Measurements from ENCODE around the gene CTSC. TPM values are rescaled to one million over a fixed set of nuclear protein-coding genes. Genes with fewer than 3 reads are reported as not detected.
"Not testable (repeated sequence)": the region's sequence is repeated elsewhere in the genome, so short reads cannot be mapped to it uniquely, and the experiment has no call there.

CTSC gene
- total and polyA plus RNA-seq, 7 experiments from 2014 or later, result 26.9 to 174 (median 86.6) TPM

DNA sequence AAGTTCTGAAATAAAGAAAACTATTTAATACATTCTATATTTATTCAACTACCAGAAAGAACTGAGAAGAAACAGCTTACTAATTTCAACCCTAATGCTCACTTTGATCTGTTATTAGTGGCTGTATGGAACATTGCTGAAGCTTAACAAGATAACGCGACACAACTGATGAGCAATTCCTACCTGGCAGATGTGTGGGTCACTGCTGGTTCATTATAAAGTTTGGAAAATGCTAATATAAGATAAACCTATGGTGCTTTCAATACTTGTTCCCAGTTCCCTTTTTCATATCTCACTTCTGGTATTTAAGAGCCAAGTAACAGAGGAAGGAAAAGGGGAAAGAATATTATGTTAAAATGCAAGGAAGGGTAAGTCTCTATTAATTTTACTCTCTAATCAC is 10.5 kb downstream of the CTSC start:
- no peak overlapping the region for H3K27ac ChIP-seq (ENCODE audit: low read depth, low read length)
- H3K4me3 Mint-ChIP-seq, result peak overlapping the region in 1 of 10 donors; percentile 12
- no peaks in the 10 kb centered on the region for H3K27me3 Mint-ChIP-seq
- DNase-seq (no peak), ATAC-seq (no peak)
- H3K9me3 Mint-ChIP-seq, result no peaks in the 10 kb centered on the region
- peaks cover 64 to 98% (median 90%) of the 10 kb centered on the region in 7 donors for H3K4me1 Mint-ChIP-seq
- H3K36me3 ChIP-seq (ENCODE audit: control insufficient read depth in 2 of 3, insufficient read depth in 3 of 3, low read length in 3 of 3), result peaks cover 4 to 11% (median 8%) of the 10 kb centered on the region in 3 experiments
- CTCF ChIA-PET, result interaction anchor here (0.6 to 0.7 kb wide), 2 partner anchors 736 to 952 kb away, joined by 4 to 5 read pairs; no protein-coding TSS in a partner anchor
- H3K4me1 ChIP-seq (ENCODE audit: control insufficient read depth in 2 of 2, insufficient read depth in 2 of 2, low read length in 2 of 2), result peaks cover 26 to 68% of the 10 kb centered on the region in 2 donors
- POLR2A ChIA-PET, result interaction anchor here (0.7 to 1.4 kb wide), 3 partner anchors 9 to 132 kb away, joined by 3 to 5 read pairs (median 4); partner anchors contain the start of gene CTSC
- no peak overlapping the region for H3K4me3 ChIP-seq (ENCODE audit: low read length)
- H3K36me3 Mint-ChIP-seq, result peaks cover 21 to 80% (median 60%) of the 10 kb centered on the region in 5 donors
- no peaks in the 10 kb centered on the region for H3K27me3 ChIP-seq (ENCODE audit: control insufficient read depth in 2 of 2, insufficient read depth in 2 of 2, low read length in 2 of 2)
- peak overlapping the region in 2 of 9 donors; percentile 33 to 53 for H3K27ac Mint-ChIP-seq
- intact Hi-C loops (cut with micrococcal nuclease), result loop anchor here in 1 of 2 donors (5.0 kb wide), 1 partner anchor 35 kb away; no protein-coding TSS in a partner anchor
- no peaks in the 10 kb centered on the region for H3K9me3 ChIP-seq (ENCODE audit: control insufficient read depth in 2 of 3, low read length in 3 of 3)

DNA sequence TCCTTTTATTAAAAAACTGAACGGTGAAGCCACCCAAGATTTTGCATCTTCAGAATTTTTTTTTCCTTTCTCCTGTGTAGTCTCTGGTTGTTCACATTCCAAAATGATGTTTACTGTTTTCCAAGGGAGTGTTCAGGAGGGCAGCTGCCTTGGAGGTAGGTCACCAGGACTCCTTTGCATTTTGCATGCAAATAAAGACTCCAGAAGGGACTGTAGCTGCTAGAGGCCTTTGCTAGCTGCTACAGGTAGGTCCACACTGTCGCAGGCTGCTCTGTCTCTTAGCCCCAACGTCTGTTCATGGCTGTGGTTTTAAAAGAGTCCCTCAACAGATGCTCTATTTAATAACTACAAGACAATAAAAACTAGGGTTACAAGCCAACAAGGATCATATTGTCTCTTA is 11.4 kb downstream of the CTSC start:
- DNase-seq, result no peak
- ChIA-PET CTCF (no interaction called here), POLR2A (interaction anchor here (0.7 kb wide), 2 partner anchors 36 to 500 kb away, joined by 3 read pairs; no protein-coding TSS in a partner anchor)
- peaks cover 58 to 97% (median 88%) of the 10 kb centered on the region in 7 donors for H3K4me1 Mint-ChIP-seq
- H3K9me3 ChIP-seq (ENCODE audit: control insufficient read depth in 2 of 3, low read length in 3 of 3), result no peaks in the 10 kb centered on the region
- peaks cover 26 to 60% of the 10 kb centered on the region in 2 donors for H3K4me1 ChIP-seq (ENCODE audit: control insufficient read depth in 2 of 2, insufficient read depth in 2 of 2, low read length in 2 of 2)
- no peak overlapping the region for H3K27ac ChIP-seq (ENCODE audit: low read depth, low read length)
- H3K36me3 ChIP-seq (ENCODE audit: control insufficient read depth in 2 of 3, insufficient read depth in 3 of 3, low read length in 3 of 3), result peaks cover 0 to 10% (median 8%) of the 10 kb centered on the region in 3 experiments
- no peaks in the 10 kb centered on the region for H3K9me3 Mint-ChIP-seq
- intact Hi-C loops (cut with micrococcal nuclease), result loop anchor here in 1 of 2 donors (5.0 kb wide), 1 partner anchor 36 kb away; no protein-coding TSS in a partner anchor
- ATAC-seq, result no peak
- H3K27ac Mint-ChIP-seq, result peak overlapping the region in 2 of 9 donors; percentile 20 to 48
- H3K4me3 Mint-ChIP-seq, result peak overlapping the region in 6 of 10 donors; percentile 8 to 46 (median 34)
- H3K27me3 Mint-ChIP-seq, result no peaks in the 10 kb centered on the region
- no peaks in the 10 kb centered on the region for H3K27me3 ChIP-seq (ENCODE audit: control insufficient read depth in 2 of 2, insufficient read depth in 2 of 2, low read length in 2 of 2)
- no peak overlapping the region for H3K4me3 ChIP-seq (ENCODE audit: low read length)
- H3K36me3 Mint-ChIP-seq, result peaks cover 22 to 80% (median 63%) of the 10 kb centered on the region in 5 donors

- Mint-ChIP-seq H3K27me3 (no peaks in the 10 kb centered on the region), H3K9me3 (no peaks in the 10 kb centered on the region), H3K4me3 (peak overlapping the region in 7 of 10 donors; percentile 10 to 60 (median 37)), H3K4me1 (peaks cover 52 to 96% (median 88%) of the 10 kb centered on the region in 7 donors), H3K36me3 (peaks cover 18 to 76% (median 54%) of the 10 kb centered on the region in 5 donors), H3K27ac (peak overlapping the region in 6 of 9 donors; percentile 0 to 66 (median 54))
- Histone ChIP-seq H3K27me3 (ENCODE audit: control insufficient read depth in 2 of 2, insufficient read depth in 2 of 2, low read length in 2 of 2) (no peaks in the 10 kb centered on the region), H3K27ac (ENCODE audit: low read depth, low read length) (no peak overlapping the region), H3K9me3 (ENCODE audit: control insufficient read depth in 2 of 3, low read length in 3 of 3) (no peaks in the 10 kb centered on the region), H3K4me3 (ENCODE audit: low read length) (no peak overlapping the region), H3K36me3 (ENCODE audit: control insufficient read depth in 2 of 3, insufficient read depth in 3 of 3, low read length in 3 of 3) (peaks cover 0 to 6% (median 4%) of the 10 kb centered on the region in 3 experiments), H3K4me1 (ENCODE audit: control insufficient read depth in 2 of 2, insufficient read depth in 2 of 2, low read length in 2 of 2) (peaks cover 26 to 55% of the 10 kb centered on the region in 2 donors)
- POLR2A ChIA-PET, result interaction anchor here (1.1 kb wide), 1 partner anchor 13 kb away, joined by 3 read pairs; the partner anchor contains the start of gene CTSC
- intact Hi-C loops (cut with micrococcal nuclease), result loop anchor here (1.0 to 5.0 kb wide), 2 partner anchors 13 to 38 kb away; partner anchors contain the start of gene CTSC (in 1 of the 2)
- CTCF ChIA-PET, result no interaction called here
- DNase-seq, result no peak
- peak; percentile 29 for ATAC-seq
Observed at GRCh38 chr11:88324562-88325345, 12.8 kb downstream of the CTSC start.

DNA sequence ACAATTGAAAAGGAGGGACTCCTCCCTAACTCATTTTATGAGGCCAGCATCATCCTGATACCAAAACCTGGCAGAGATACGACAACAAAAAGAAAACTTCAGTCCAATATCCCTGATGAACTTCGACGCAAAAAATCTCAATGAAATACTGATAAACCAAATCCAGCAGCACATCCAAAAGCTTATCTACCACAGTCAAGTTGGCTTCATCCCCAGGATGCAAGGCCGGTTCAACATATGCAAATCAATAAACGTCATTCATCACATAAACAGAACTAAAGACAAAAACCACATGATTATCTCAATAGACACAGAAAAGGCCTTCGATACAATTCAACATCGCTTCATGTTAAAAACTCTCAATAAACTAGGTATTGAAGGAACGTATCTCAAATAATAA is 14.7 kb downstream of the CTSC start:
- H3K9me3 Mint-ChIP-seq; H3K9me3 ChIP-seq (ENCODE audit: control insufficient read depth in 2 of 3, low read length in 3 of 3); DNase-seq; intact Hi-C loops (cut with micrococcal nuclease); H3K27me3 ChIP-seq (ENCODE audit: control insufficient read depth in 2 of 2, insufficient read depth in 2 of 2, low read length in 2 of 2); CTCF ChIA-PET; H3K4me3 ChIP-seq (ENCODE audit: low read length); H3K4me3 Mint-ChIP-seq; ATAC-seq; POLR2A ChIA-PET; H3K27ac ChIP-seq (ENCODE audit: low read depth, low read length); H3K27me3 Mint-ChIP-seq; H3K27ac Mint-ChIP-seq; H3K36me3 ChIP-seq (ENCODE audit: control insufficient read depth in 2 of 3, insufficient read depth in 3 of 3, low read length in 3 of 3): not testable (repeated sequence)
- peaks cover 19 to 39% of the 10 kb centered on the region in 2 donors for H3K4me1 ChIP-seq (ENCODE audit: control insufficient read depth in 2 of 2, insufficient read depth in 2 of 2, low read length in 2 of 2)
- H3K4me1 Mint-ChIP-seq, result peaks cover 41 to 83% (median 76%) of the 10 kb centered on the region in 7 donors
- peaks cover 18 to 63% (median 52%) of the 10 kb centered on the region in 5 donors for H3K36me3 Mint-ChIP-seq

- H3K27me3 Mint-ChIP-seq; CTCF ChIA-PET; H3K36me3 ChIP-seq (ENCODE audit: control insufficient read depth in 2 of 3, insufficient read depth in 3 of 3, low read length in 3 of 3); intact Hi-C loops (cut with micrococcal nuclease); H3K4me3 Mint-ChIP-seq; H3K9me3 Mint-ChIP-seq; POLR2A ChIA-PET; H3K27me3 ChIP-seq (ENCODE audit: control insufficient read depth in 2 of 2, insufficient read depth in 2 of 2, low read length in 2 of 2); DNase-seq; H3K27ac Mint-ChIP-seq; H3K27ac ChIP-seq (ENCODE audit: low read depth, low read length); H3K4me3 ChIP-seq (ENCODE audit: low read length); ATAC-seq; H3K9me3 ChIP-seq (ENCODE audit: control insufficient read depth in 2 of 3, low read length in 3 of 3): not testable (repeated sequence)
- H3K36me3 Mint-ChIP-seq, result peaks cover 18 to 69% (median 53%) of the 10 kb centered on the region in 5 donors
- peaks cover 33 to 76% (median 62%) of the 10 kb centered on the region in 7 donors for H3K4me1 Mint-ChIP-seq
- peaks cover 15 to 27% of the 10 kb centered on the region in 2 donors for H3K4me1 ChIP-seq (ENCODE audit: control insufficient read depth in 2 of 2, insufficient read depth in 2 of 2, low read length in 2 of 2)
Observed at GRCh38 chr11:88321412-88321811, 16.1 kb downstream of the CTSC start.

- Histone ChIP-seq H3K4me1 (ENCODE audit: control insufficient read depth in 2 of 2, insufficient read depth in 2 of 2, low read length in 2 of 2) (peaks cover 5 to 15% of the 10 kb centered on the region in 2 donors), H3K4me3 (ENCODE audit: low read length) (no peak overlapping the region), H3K27ac (ENCODE audit: low read depth, low read length) (no peak overlapping the region), H3K36me3 (ENCODE audit: control insufficient read depth in 2 of 3, insufficient read depth in 3 of 3, low read length in 3 of 3) (peaks cover 0 to 4% (median 0%) of the 10 kb centered on the region in 3 experiments), H3K27me3 (ENCODE audit: control insufficient read depth in 2 of 2, insufficient read depth in 2 of 2, low read length in 2 of 2) (no peaks in the 10 kb centered on the region), H3K9me3 (ENCODE audit: control insufficient read depth in 2 of 3, low read length in 3 of 3) (no peaks in the 10 kb centered on the region)
- ChIA-PET POLR2A (interaction anchor here (0.8 kb wide), 1 partner anchor 10 kb away, joined by 3 read pairs; no protein-coding TSS in a partner anchor), CTCF (no interaction called here)
- Mint-ChIP-seq H3K27me3 (no peaks in the 10 kb centered on the region), H3K27ac (no peak overlapping the region), H3K4me3 (no peak overlapping the region), H3K4me1 (peaks cover 25 to 73% (median 52%) of the 10 kb centered on the region in 7 donors), H3K36me3 (peaks cover 18 to 64% (median 53%) of the 10 kb centered on the region in 5 donors), H3K9me3 (no peaks in the 10 kb centered on the region)
- no peak for ATAC-seq
- no peak for DNase-seq
- intact Hi-C loops (cut with micrococcal nuclease), result no loop called here
Observed at GRCh38 chr11:88320149-88320559, 17.4 kb downstream of the CTSC start.

Data from naive thymus-derived CD4-positive, alpha-beta T cell (primary cell).